Ovary (tissue), 3 donors: ENCODE results near the gene SLC17A3.

Experiments
- CTCF ChIP-seq, 3 donors: fragments of 450-650 bp in 2 of 3; fragments of 200-600 bp in 1 of 3; IDR thresholded peaks; one replicate each; pipeline versions ENCODE4 v1.5.1 to v1.8.0; 2016 to 2022; ENCODE audit warnings: antibody characterized with exemption in 3 of 3, mild to moderate bottlenecking in 1 of 3
- EP300 ChIP-seq: sonication (generic); formaldehyde crosslinking; IDR thresholded peaks from one replicate; pipeline ENCODE4 v1.6.1; 2017; ENCODE audit warnings: antibody characterized with exemption
- POLR2A ChIP-seq: fragments of 450-650 bp; IDR thresholded peaks from one replicate; pipeline ENCODE4 v1.6.1; 2017; ENCODE audit warnings: antibody characterized with exemption, mild to moderate bottlenecking, moderate library complexity
- donor health status: DM: no; HTN: no; CAD: no.

DNA sequence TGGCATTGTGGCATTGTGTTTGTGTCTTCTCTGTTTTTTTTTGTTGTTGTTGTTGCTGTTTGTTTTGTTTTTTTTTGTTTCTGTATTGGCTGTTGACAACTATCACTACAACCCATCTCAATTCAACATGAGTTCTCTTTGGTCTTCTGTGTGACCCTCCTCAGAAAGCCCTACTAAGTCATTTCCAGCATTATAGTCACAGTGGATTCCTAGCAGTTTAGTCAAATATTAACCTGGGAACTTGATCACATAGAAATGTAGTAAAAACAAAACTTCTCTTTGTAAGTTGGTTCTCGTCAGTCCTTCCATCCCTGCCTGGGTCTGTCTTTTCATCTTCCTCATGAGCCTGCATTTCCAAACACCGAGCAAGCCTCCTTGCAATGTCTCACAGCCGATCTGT lies 39.7 kb upstream of the SLC17A3 start:
- TF ChIP-seq CTCF (IDR thresholded peaks at IDR 0.05), result no peak
- TF ChIP-seq EP300, result no peak
- TF ChIP-seq POLR2A, result no peak
